Endothelial cell (in vitro differentiated cells): ENCODE measurements around the gene IL21. TPM values are rescaled to one million over a fixed set of nuclear protein-coding genes. Genes with fewer than 3 reads are reported as not detected.

Source experiments
- DNase-seq: peaks from one replicate; pipeline ENCODE4 v3.0.0; 2021; ENCODE audit warnings: low spot score
- H3K27ac Mint-ChIP-seq: one replicate; pipeline ENCODE4 v1.8.0; 2021; ENCODE audit warnings: mixed read lengths, inconsistent platforms; ENCODE audit not compliant: unreplicated experiment
- H3K27me3 Mint-ChIP-seq: one replicate; pipeline ENCODE4 v1.8.0; 2021; ENCODE audit warnings: mild to moderate bottlenecking, moderate library complexity, mixed read lengths, inconsistent platforms; ENCODE audit not compliant: unreplicated experiment
- H3K36me3 Mint-ChIP-seq: one replicate; pipeline ENCODE4 v1.8.0; 2021; ENCODE audit warnings: mild to moderate bottlenecking, low read depth, mixed read lengths, inconsistent platforms; ENCODE audit not compliant: unreplicated experiment
- H3K4me1 Mint-ChIP-seq: one replicate; pipeline ENCODE4 v1.8.0; 2021; ENCODE audit warnings: mild to moderate bottlenecking, mixed read lengths, inconsistent platforms; ENCODE audit not compliant: unreplicated experiment
- H3K4me3 Mint-ChIP-seq: one replicate; pipeline ENCODE4 v1.8.0; 2021; ENCODE audit warnings: mild to moderate bottlenecking, mixed read lengths, inconsistent platforms; ENCODE audit not compliant: unreplicated experiment
- H3K9me3 Mint-ChIP-seq: one replicate; pipeline ENCODE4 v1.8.0; 2021; ENCODE audit warnings: mixed read lengths, inconsistent platforms; ENCODE audit not compliant: unreplicated experiment
- total RNA-seq: library from RNA; stranded (reverse); fragmentation: NEBNext Ultra II Directional; extraction: Animal tissue kit (Norgen Biotek cat#: 25700); gene quantifications from one replicate; pipeline ENCODE4 v1.2.1, GENCODE V29; 2021; ENCODE audit not compliant: unreplicated experiment
- TF ChIP-seq, protein P1 (sequence below): fragments of 200-600 bp; sonication (generic); IDR thresholded peaks from one replicate; pipeline ENCODE4 v1.5.0; 2021; ENCODE audit warnings: antibody characterized with exemption; ENCODE audit not compliant: unreplicated experiment

The IL21 gene
- total RNA-seq, 1 donor from 2014 or later: not detected

DNA sequence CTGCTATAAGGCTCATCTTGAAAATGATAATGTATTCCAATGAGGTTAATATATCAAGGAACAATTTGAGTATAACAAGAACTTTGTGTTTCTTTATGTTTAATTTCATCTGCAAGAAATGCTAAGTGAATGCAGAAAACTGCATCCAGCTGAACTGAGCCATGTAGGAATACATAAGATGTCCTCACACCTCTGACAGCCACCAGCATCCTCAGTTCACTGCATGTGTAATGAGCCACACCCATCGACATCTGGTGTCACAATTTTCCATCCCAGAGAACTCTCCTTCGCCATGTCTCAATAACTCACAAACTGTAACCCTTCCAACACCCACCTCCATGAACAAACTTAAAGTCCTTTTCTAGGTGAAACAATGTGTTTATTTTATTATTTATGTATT, 3.3 kb upstream of the IL21 start:
- TF ChIP-seq, protein P1, sequence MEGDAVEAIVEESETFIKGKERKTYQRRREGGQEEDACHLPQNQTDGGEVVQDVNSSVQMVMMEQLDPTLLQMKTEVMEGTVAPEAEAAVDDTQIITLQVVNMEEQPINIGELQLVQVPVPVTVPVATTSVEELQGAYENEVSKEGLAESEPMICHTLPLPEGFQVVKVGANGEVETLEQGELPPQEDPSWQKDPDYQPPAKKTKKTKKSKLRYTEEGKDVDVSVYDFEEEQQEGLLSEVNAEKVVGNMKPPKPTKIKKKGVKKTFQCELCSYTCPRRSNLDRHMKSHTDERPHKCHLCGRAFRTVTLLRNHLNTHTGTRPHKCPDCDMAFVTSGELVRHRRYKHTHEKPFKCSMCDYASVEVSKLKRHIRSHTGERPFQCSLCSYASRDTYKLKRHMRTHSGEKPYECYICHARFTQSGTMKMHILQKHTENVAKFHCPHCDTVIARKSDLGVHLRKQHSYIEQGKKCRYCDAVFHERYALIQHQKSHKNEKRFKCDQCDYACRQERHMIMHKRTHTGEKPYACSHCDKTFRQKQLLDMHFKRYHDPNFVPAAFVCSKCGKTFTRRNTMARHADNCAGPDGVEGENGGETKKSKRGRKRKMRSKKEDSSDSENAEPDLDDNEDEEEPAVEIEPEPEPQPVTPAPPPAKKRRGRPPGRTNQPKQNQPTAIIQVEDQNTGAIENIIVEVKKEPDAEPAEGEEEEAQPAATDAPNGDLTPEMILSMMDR: no peak
- H3K27me3 Mint-ChIP-seq: no peaks in the 10 kb centered on the region
- no peaks in the 10 kb centered on the region for H3K9me3 Mint-ChIP-seq
- no peak overlapping the region for H3K4me3 Mint-ChIP-seq
- no peak for DNase-seq
- no peaks in the 10 kb centered on the region for H3K36me3 Mint-ChIP-seq
- H3K27ac Mint-ChIP-seq: no peak overlapping the region
- H3K4me1 Mint-ChIP-seq: peaks cover 5% of the 10 kb centered on the region

DNA sequence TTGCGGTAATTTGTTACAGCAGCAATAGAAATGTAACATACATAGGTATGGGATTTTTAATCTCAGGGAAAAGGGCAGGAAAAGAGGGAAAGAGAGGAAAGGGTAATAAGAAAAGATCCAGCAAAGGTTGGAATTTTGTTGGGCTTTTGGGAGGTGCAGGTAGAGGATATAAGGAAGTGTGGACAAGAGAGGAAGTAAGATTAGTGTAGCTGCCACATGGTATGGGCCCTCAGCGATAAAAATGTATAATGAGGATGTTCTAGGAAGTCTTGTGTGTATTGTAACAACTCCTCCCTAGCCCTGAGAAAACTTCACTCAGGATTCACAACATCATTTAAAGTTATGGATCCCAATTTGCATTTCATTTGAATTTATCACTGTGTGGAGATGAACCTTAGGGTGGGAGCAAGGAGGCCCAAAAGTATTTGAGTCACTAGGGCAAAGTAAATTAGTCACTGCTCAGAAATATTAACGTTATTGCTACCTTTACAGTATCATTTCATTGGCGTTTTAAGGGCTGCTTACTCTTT, 2.8 kb upstream of the IL21 start:
- TF ChIP-seq, protein P1: no peak
- Mint-ChIP-seq H3K4me3 (no peak overlapping the region), H3K9me3 (no peaks in the 10 kb centered on the region), H3K4me1 (peaks cover 5% of the 10 kb centered on the region), H3K27ac (no peak overlapping the region), H3K27me3 (no peaks in the 10 kb centered on the region), H3K36me3 (no peaks in the 10 kb centered on the region)
- no peak for DNase-seq

DNA sequence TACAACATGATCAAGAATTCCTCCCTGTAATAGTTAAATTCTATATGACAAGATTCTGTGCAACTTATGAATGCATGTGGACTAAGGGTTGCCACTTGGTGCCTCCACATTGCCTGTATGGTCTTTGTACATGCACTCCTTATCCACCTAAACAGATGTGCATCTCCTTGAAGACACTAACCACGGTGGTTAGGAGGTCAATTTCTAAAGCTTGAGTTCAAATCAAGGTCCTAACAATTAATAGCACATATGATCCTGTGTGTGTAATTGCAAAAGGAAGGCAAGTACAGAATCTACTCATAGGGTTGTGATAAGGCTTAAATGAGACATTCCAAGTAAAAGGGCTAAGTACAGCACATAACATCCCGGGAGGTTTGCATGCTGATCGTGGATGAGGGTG, 1.5 kb upstream of the IL21 start:
- Mint-ChIP-seq H3K36me3 (no peaks in the 10 kb centered on the region), H3K4me1 (peaks cover 10% of the 10 kb centered on the region), H3K27ac (no peak overlapping the region), H3K9me3 (no peaks in the 10 kb centered on the region), H3K27me3 (no peaks in the 10 kb centered on the region), H3K4me3 (no peak overlapping the region)
- no peak for DNase-seq
- TF ChIP-seq, protein P1: no peak

DNA sequence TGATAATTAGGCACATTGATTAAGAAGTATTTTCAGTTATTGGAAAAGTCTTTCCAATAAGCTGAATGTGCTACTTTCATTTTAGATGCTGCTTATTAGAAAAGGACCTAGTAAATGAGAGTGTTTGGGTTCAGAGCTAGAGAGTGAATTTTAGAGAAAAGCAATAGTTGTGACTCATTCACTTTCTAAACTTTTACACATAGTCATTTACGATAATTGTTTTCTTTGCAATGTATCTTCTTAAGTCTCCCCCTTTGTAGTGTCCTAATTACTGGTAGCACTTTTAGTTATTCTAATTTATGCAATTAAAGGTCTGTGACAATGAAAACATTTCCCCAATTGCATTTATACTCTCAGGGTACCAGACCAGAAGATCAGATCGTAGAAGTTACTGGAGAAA, 1.3 kb downstream of the IL21 start:
- Mint-ChIP-seq H3K36me3 (no peaks in the 10 kb centered on the region), H3K9me3 (no peaks in the 10 kb centered on the region), H3K27me3 (no peaks in the 10 kb centered on the region), H3K27ac (no peak overlapping the region), H3K4me3 (no peak overlapping the region), H3K4me1 (peaks cover 24% of the 10 kb centered on the region)
- TF ChIP-seq, protein P1: no peak
- DNase-seq: no peak

DNA sequence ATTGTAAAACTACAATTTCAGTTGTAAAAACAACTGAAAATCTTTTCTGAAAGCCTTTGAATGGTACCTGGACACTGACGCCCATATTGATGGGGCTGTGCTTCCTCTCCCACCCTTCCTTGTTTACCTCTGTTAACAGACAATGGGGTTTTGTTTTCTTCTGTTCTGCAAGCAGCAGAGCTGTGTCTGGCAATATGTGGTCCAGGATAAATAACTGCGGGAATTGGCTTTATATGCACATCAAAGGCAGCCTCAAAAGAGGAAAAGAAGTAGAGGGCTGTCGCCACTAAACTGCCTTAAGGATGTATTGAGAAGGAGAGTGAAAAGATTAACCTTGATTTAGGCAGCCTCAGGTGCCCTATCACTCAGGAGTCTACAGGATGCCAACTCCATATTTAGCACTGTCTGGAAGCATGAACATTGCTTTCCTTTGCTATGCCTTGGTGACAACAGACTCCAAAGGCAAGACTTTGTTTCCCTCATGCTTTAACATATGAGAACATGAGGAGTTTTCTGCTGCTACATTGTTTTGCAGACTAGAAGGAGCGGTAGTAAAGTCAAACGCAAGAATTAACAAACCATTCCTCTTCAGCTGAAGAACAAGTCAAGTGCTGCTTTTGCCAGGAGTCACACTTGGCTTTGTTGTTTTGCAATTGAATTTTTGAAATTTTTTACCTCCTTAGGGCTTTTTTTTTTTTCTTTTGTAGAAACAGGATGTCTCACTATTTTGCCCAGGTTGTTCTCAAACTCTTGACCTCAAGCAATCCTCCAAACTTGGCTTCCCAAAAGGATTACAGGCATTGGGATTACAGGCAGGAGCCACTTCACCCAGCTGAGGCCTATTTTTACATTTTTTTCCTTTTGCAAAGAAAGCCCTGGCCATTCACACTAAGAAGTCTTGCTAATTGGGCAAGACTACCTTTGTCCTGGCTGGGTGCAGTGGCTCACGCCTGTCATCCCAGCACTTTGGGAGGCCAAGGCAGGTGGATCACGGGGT, 3.0 kb downstream of the IL21 start:
- Mint-ChIP-seq H3K36me3 (no peaks in the 10 kb centered on the region), H3K9me3 (no peaks in the 10 kb centered on the region), H3K4me3 (no peak overlapping the region), H3K27ac (no peak overlapping the region), H3K4me1 (peaks cover 19% of the 10 kb centered on the region), H3K27me3 (no peaks in the 10 kb centered on the region)
- DNase-seq: no peak
- TF ChIP-seq, protein P1: no peak
